HAP-1 (cell line): ENCODE measurements around the gene ATP23.

ENCODE experiments used
- DNase-seq, 2 experiments: peaks; one replicate each; pipeline ENCODE4 v3.0.0-alpha.2; 2016 to 2020; ENCODE audit warnings: low spot score in 2 of 2
- H3K27me3 ChIP-seq: fragments of 250-450 bp; sonication (Bioruptor Pico); 2 replicates; pipeline ENCODE4 v1.5.1; 2020; ENCODE audit warnings: low read depth, mild to moderate bottlenecking, moderate library complexity
- H3K36me3 ChIP-seq: fragments of 250-450 bp; sonication (Bioruptor Pico); replicated peaks from 2 replicates; pipeline ENCODE4 v1.5.1; 2020; ENCODE audit warnings: mild to moderate bottlenecking
- H3K4me1 ChIP-seq: fragments of 250-450 bp; sonication (Bioruptor Pico); 2 replicates; pipeline ENCODE4 v1.5.1; 2020; ENCODE audit warnings: mild to moderate bottlenecking
- H3K4me3 ChIP-seq: fragments of 250-450 bp; sonication (Bioruptor Pico); 2 replicates; pipeline ENCODE4 v1.5.1; 2020; ENCODE audit warnings: mild to moderate bottlenecking, moderate library complexity
- H3K9me3 ChIP-seq: fragments of 250-450 bp; sonication (Bioruptor Pico); 2 replicates; pipeline ENCODE4 v1.5.1; 2020; ENCODE audit warnings: mild to moderate bottlenecking, moderate library complexity
- in situ Hi-C: fragments of 300-500 bp; cut with MboI; formaldehyde crosslinking; loops from 3 replicates; pipeline ENCODE4 v1.14.3; 2020; ENCODE audit warnings: low sequenced_read_pairs, inconsistent platforms, mixed read lengths

ATP23 gene

GRCh38 chr12:57941165-57941894 lies at the start of gene ATP23:
ATP23 (plus strand) TSS chr12:57941567; CDS start chr12:57941702, 135 bp downstream.
- peak; percentile 92 to 96 for DNase-seq
- Histone ChIP-seq H3K27me3 (no peaks in the 10 kb centered on the region), H3K9me3 (no peaks in the 10 kb centered on the region), H3K4me1 (peaks cover 14% of the 10 kb centered on the region), H3K36me3 (no peaks in the 10 kb centered on the region), H3K4me3 (peak within 1 kb of the TSS; percentile 54)
- in situ Hi-C loops = no loop called here

GRCh38 chr12:57892232-57892972 lies 49.0 kb upstream of the ATP23 start:
- Histone ChIP-seq H3K9me3 (no peaks in the 10 kb centered on the region), H3K36me3 (no peaks in the 10 kb centered on the region), H3K4me3 (no peak overlapping the region), H3K4me1 (peaks cover 2% of the 10 kb centered on the region; the same call in 1 of the 2 replicates), H3K27me3 (no peaks in the 10 kb centered on the region)
- DNase-seq = no peak
- in situ Hi-C loops = no loop called here

- Histone ChIP-seq H3K27me3 (no peaks in the 10 kb centered on the region), H3K4me1 (peaks cover 2% of the 10 kb centered on the region; the same call in 1 of the 2 replicates), H3K9me3 (no peaks in the 10 kb centered on the region), H3K36me3 (no peaks in the 10 kb centered on the region), H3K4me3 (no peak overlapping the region)
- in situ Hi-C loops = no loop called here
- DNase-seq = peak in 1 of 2 experiments; percentile 37
These were observed 47.7 kb upstream of the ATP23 start for GRCh38 chr12:57893431-57894353.

- Histone ChIP-seq H3K36me3 (no peaks in the 10 kb centered on the region), H3K9me3 (no peaks in the 10 kb centered on the region), H3K4me1 (peaks cover 2% of the 10 kb centered on the region; the same call in 1 of the 2 replicates), H3K27me3 (no peaks in the 10 kb centered on the region), H3K4me3 (no peak overlapping the region)
- in situ Hi-C loops = no loop called here
- no peak for DNase-seq
These were observed 46.7 kb upstream of the ATP23 start for GRCh38 chr12:57894399-57895292.

GRCh38 chr12:57895389-57896114 lies 45.8 kb upstream of the ATP23 start:
- Histone ChIP-seq H3K4me1 (peaks cover 2% of the 10 kb centered on the region; the same call in 1 of the 2 replicates), H3K4me3 (no peak overlapping the region), H3K36me3 (no peaks in the 10 kb centered on the region), H3K27me3 (no peaks in the 10 kb centered on the region), H3K9me3 (no peaks in the 10 kb centered on the region)
- no peak for DNase-seq
- in situ Hi-C loops = no loop called here

GRCh38 chr12:57896115-57896433 lies 45.3 kb upstream of the ATP23 start:
- H3K27me3 ChIP-seq = no peaks in the 10 kb centered on the region
- peaks cover 2% of the 10 kb centered on the region; the same call in 1 of the 2 replicates for H3K4me1 ChIP-seq
- no peaks in the 10 kb centered on the region for H3K36me3 ChIP-seq
- in situ Hi-C loops = no loop called here
- no peak overlapping the region for H3K4me3 ChIP-seq
- H3K9me3 ChIP-seq = no peaks in the 10 kb centered on the region
- DNase-seq = no peak

- no peak overlapping the region for H3K4me3 ChIP-seq
- DNase-seq = no peak
- H3K4me1 ChIP-seq = peaks cover 2% of the 10 kb centered on the region; the same call in 1 of the 2 replicates
- H3K27me3 ChIP-seq = no peaks in the 10 kb centered on the region
- no peaks in the 10 kb centered on the region for H3K9me3 ChIP-seq
- no peaks in the 10 kb centered on the region for H3K36me3 ChIP-seq
- in situ Hi-C loops = no loop called here
These were observed 44.7 kb upstream of the ATP23 start for GRCh38 chr12:57896434-57897201.

GRCh38 chr12:57897286-57897974 lies 43.9 kb upstream of the ATP23 start:
- DNase-seq = no peak
- Histone ChIP-seq H3K9me3 (no peaks in the 10 kb centered on the region), H3K4me3 (no peak overlapping the region), H3K36me3 (no peaks in the 10 kb centered on the region), H3K27me3 (no peaks in the 10 kb centered on the region), H3K4me1 (peaks cover 2% of the 10 kb centered on the region; the same call in 1 of the 2 replicates)
- in situ Hi-C loops = no loop called here

GRCh38 chr12:57898308-57898970 lies 42.9 kb upstream of the ATP23 start:
- no peak overlapping the region for H3K4me3 ChIP-seq
- H3K9me3 ChIP-seq = no peaks in the 10 kb centered on the region
- peaks cover 2% of the 10 kb centered on the region; the same call in 1 of the 2 replicates for H3K4me1 ChIP-seq
- no peaks in the 10 kb centered on the region for H3K27me3 ChIP-seq
- DNase-seq = no peak
- H3K36me3 ChIP-seq = no peaks in the 10 kb centered on the region
- in situ Hi-C loops = no loop called here

- no peaks in the 10 kb centered on the region for H3K4me1 ChIP-seq
- no peak overlapping the region for H3K4me3 ChIP-seq
- no peak for DNase-seq
- in situ Hi-C loops = no loop called here
- H3K27me3 ChIP-seq = no peaks in the 10 kb centered on the region
- H3K36me3 ChIP-seq = no peaks in the 10 kb centered on the region
- no peaks in the 10 kb centered on the region for H3K9me3 ChIP-seq
These were observed 42.2 kb upstream of the ATP23 start for GRCh38 chr12:57899010-57899662.
